Endothelial cell of umbilical vein (primary cell): ENCODE results near the gene MYL5. TPM values are rescaled to one million over a fixed set of nuclear protein-coding genes. Genes with fewer than 3 reads are reported as not detected.
A peak's percentile ranks its signal among the peaks of the same experiment; 100 is the strongest.

Experiments used
- BruUV-seq: library from RNA; stranded (reverse); fragments of 400-500 nt; replicated peaks from 2 replicates; lab custom pipeline; 2021; lab: Mats Ljungman, UMichigan
- CTCF ChIA-PET: fragments of 300-600, 350-600 bp; sonication (Branson Sonifier 250); formaldehyde crosslinking; loops from one replicate; lab custom pipeline; 2021; ENCODE audit warnings: antibody characterized with exemption, inconsistent platforms; lab: Charles Lee
- POLR2A ChIA-PET: fragments of 300-600, 350-600 bp; sonication (Branson Sonifier 250); formaldehyde crosslinking; loops from one replicate; lab custom pipeline; 2021; ENCODE audit warnings: antibody characterized with exemption, inconsistent platforms; lab: Charles Lee
- DNase-seq: peaks from one replicate; pipeline ENCODE4 v3.0.0-alpha.2; 2011; ENCODE audit warnings: low read depth, low spot score
- FAIRE-seq: peaks from 2 replicates; lab custom pipeline; 2011; peaks lifted over from hg19 to GRCh38; lab: Jason Lieb, UNC
- H2AFZ ChIP-seq: 2 replicates; pipeline ENCODE4 v1.6.0; 2012; ENCODE audit warnings: low read depth, low read length, control low read depth, inconsistent platforms
- H3K27ac ChIP-seq: 2 replicates; pipeline ENCODE4 v1.5.1; 2011; ENCODE audit warnings: low read depth, mild to moderate bottlenecking, control low read depth, low read length, moderate library complexity; ENCODE audit not compliant: insufficient read depth
- H3K27me3 ChIP-seq, 2 experiments: 2 replicates each; pipeline versions ENCODE4 v1.6.0 to v1.6.1; 2011; ENCODE audit warnings: low read length in 2 of 2, mixed read lengths in 1 of 2; ENCODE audit not compliant: control insufficient read depth in 2 of 2, insufficient read depth in 2 of 2
- H3K36me3 ChIP-seq, 2 experiments: 2 replicates in 1 of 2; 3 replicates in 1 of 2; pipeline ENCODE4 v1.5.1; 2011; ENCODE audit warnings: low read length in 2 of 2, mild to moderate bottlenecking in 1 of 2, moderate library complexity in 1 of 2; ENCODE audit not compliant: control insufficient read depth in 2 of 2, insufficient read depth in 2 of 2; ENCODE audit errors: extremely low read depth in 1 of 2
- H3K4me1 ChIP-seq: 3 replicates; pipeline ENCODE4 v1.5.1; 2011; ENCODE audit warnings: mild to moderate bottlenecking, low read length; ENCODE audit not compliant: control insufficient read depth, insufficient read depth; ENCODE audit errors: extremely low read depth
- H3K4me2 ChIP-seq: 2 replicates; pipeline ENCODE4 v1.6.1; 2011; ENCODE audit warnings: low read length, control low read depth, mixed read lengths; ENCODE audit not compliant: insufficient read depth
- H3K4me3 ChIP-seq, 3 experiments: fragments of 200-600 bp in 1 of 3; sonication (generic), shearing (Covaris generic) in 1 of 3; replicated peaks in 1 of 3; 2 replicates each; pipeline ENCODE4 v1.5.1; 2011 to 2016; ENCODE audit warnings: control low read depth in 3 of 3, low read length in 3 of 3, mild to moderate bottlenecking in 2 of 3, inconsistent platforms in 1 of 3, low read depth in 1 of 3, moderate library complexity in 1 of 3; ENCODE audit not compliant: insufficient read depth in 1 of 3
- H3K79me2 ChIP-seq: 2 replicates; pipeline ENCODE4 v1.6.0; 2012; ENCODE audit warnings: low read length, inconsistent platforms; ENCODE audit not compliant: control insufficient read depth, insufficient read depth
- H3K9ac ChIP-seq: replicated peaks from 2 replicates; pipeline ENCODE3; 2011; ENCODE audit warnings: low read length, control low read depth; ENCODE audit not compliant: insufficient read depth; ENCODE audit errors: extremely low read depth
- H3K9me1 ChIP-seq: replicated peaks from 3 replicates; pipeline ENCODE4 v1.6.0; 2011; ENCODE audit warnings: mild to moderate bottlenecking, low read length; ENCODE audit not compliant: control insufficient read depth, insufficient read depth; ENCODE audit errors: extremely low read depth
- H3K9me3 ChIP-seq: replicated peaks from 2 replicates; pipeline ENCODE4 v1.5.1; 2012; ENCODE audit warnings: low read length, inconsistent platforms; ENCODE audit not compliant: control insufficient read depth, insufficient read depth
- H4K20me1 ChIP-seq: replicated peaks from 2 replicates; pipeline ENCODE3; 2011; ENCODE audit warnings: mild to moderate bottlenecking, low read length; ENCODE audit not compliant: control insufficient read depth, insufficient read depth; ENCODE audit errors: extremely low read depth
- EZH2 ChIP-seq: IDR thresholded peaks from 2 replicates; pipeline ENCODE4 v1.6.1; 2012; ENCODE audit warnings: borderline replicate concordance, low read depth, mild to moderate bottlenecking, moderate library complexity, low read length, inconsistent platforms; ENCODE audit not compliant: severe bottlenecking
- FOS ChIP-seq: IDR thresholded peaks from 2 replicates; pipeline ENCODE4 v1.6.1; 2011; ENCODE audit warnings: mild to moderate bottlenecking, low read length, moderate library complexity, borderline replicate concordance; ENCODE audit not compliant: insufficient read depth
- GATA2 ChIP-seq: IDR thresholded peaks from 2 replicates; pipeline ENCODE4 v1.7.0; 2011; ENCODE audit warnings: low read depth, mild to moderate bottlenecking, moderate library complexity, mixed read lengths, low read length; ENCODE audit not compliant: insufficient read length, insufficient read depth
- JUN ChIP-seq: IDR thresholded peaks from 2 replicates; pipeline ENCODE4 v1.6.1; 2011; ENCODE audit warnings: borderline replicate concordance, low read depth; ENCODE audit not compliant: insufficient read length, insufficient read depth
- MYC ChIP-seq: IDR thresholded peaks from one replicate; pipeline ENCODE4 v1.6.1; 2011; ENCODE audit warnings: mild to moderate bottlenecking, low read depth, low read length
- POLR2A ChIP-seq: IDR thresholded peaks from 2 replicates; pipeline ENCODE4 v1.6.1; 2012; ENCODE audit warnings: low read depth, mild to moderate bottlenecking, control low read depth, low read length
- POLR2AphosphoS5 ChIP-seq: IDR thresholded peaks from 2 replicates; pipeline ENCODE4 v1.6.1; 2012; ENCODE audit warnings: low read depth, mild to moderate bottlenecking, control low read depth, low read length, moderate library complexity; ENCODE audit not compliant: insufficient read depth
- dilution Hi-C: fragments of 300-500 bp; cut with MboI; formaldehyde crosslinking; loops from one replicate; pipeline ENCODE4 v1.15.0; 2019; ENCODE audit warnings: low sequenced_read_pairs; ENCODE audit not compliant: extremely low pct_ligation_motif_present
- intact Hi-C: fragments of 100-400 bp; cut with micrococcal nuclease; formaldehyde crosslinking; loops from one replicate; pipeline ENCODE4 v1.10.0; 2022
- polyA plus RNA-seq, 4 experiments: library from polyadenylated mRNA; depleted of rRNA in 3 of 4; stranded (reverse) in 3 of 4; unstranded in 1 of 4; fragments of >200 nt; gene quantifications; 2 replicates each; pipeline versions ENCODE4 v1.2.1 to v1.2.3, GENCODE V29; 2011 to 2012; ENCODE audit warnings: missing spikeins in 1 of 4
- total RNA-seq: library from RNA; stranded (reverse); gene quantifications from 2 replicates; pipeline ENCODE4 v1.2.3, GENCODE V29; 2021
- TF ChIP-seq, protein P1 (sequence below): IDR thresholded peaks from 2 replicates; pipeline ENCODE4 v1.6.1; 2011; ENCODE audit not compliant: insufficient read depth, insufficient read length
- TF ChIP-seq, protein P2 (sequence below), 2 donors: IDR thresholded peaks; 1 replicate in 1 of 2; 2 replicates in 1 of 2; pipeline ENCODE4 v1.5.1; 2011; ENCODE audit warnings: low read length in 2 of 2, mild to moderate bottlenecking in 2 of 2, moderate library complexity in 2 of 2, control low read depth in 1 of 2, inconsistent platforms in 1 of 2, low read depth in 1 of 2; ENCODE audit not compliant: insufficient read depth in 1 of 2; ENCODE audit errors: extremely low read depth in 1 of 2

Gene MYL5
- total and polyA plus RNA-seq, 2 donors (not counting 3 experiments of a cell fraction or from before 2014, with no cell fraction given), result 12.3 to 13.4 TPM

DNA sequence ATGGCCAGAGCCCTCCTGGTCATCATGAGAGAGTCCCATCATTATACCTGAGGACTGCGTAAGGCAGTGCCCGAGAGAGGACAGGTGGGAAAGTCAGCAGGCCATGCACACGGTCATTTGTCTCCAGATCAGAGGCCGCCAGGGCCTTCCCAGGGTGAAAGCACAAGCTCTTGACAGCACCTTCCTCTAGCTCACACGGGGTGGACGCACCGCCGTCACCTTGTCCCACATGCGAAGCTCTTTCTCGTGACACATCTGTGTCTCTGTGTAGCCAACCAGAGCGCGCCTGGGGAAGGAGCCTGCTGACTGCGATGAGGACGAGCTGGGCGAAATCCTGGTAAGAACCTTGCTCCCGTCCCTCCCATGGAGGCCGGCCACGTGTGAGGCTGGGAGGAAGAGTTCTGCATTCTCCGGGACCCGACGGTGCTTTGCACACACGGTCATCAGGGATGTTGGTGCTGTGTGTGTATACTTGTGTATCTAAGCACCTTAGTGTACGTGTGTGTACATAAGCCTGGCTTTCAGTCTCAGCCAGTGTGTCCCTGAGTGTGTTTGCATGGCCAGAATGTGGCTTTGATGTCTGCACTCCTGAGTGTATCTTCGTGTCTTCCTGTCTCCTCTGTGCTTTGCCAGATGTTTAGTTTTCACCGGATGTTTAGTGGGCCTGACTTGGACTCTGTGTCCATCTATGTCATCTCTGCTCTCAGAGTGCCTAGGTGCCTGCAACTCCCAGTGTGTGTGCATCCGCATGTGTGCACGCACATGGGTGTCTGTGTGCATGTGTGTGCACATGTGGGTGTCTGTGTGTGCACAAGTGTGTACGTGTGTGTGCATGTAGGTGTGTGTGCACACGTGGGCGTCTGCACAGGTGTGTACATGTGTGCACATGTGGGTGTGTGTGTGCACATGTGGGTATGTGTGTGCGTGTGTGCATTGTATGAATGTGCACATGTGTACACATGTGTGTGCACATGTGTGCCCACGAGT is 15.4 kb upstream of the MYL5 start:
- Histone ChIP-seq H3K9me3 (no peaks in the 10 kb centered on the region), H3K27ac (no peak overlapping the region), H2AFZ (no peak overlapping the region), H4K20me1 (no peaks in the 10 kb centered on the region), H3K9ac (no peak overlapping the region), H3K4me1 (no peaks in the 10 kb centered on the region), H3K4me2 (no peak overlapping the region), H3K36me3 (no peaks in the 10 kb centered on the region), H3K4me3 (no peak overlapping the region), H3K79me2 (no peaks in the 10 kb centered on the region), H3K27me3 (peaks cover 0 to 2% of the 10 kb centered on the region in 2 experiments), H3K9me1 (no peaks in the 10 kb centered on the region)
- TF ChIP-seq FOS (no peak), POLR2A (no peak)
- TF ChIP-seq, protein P1, sequence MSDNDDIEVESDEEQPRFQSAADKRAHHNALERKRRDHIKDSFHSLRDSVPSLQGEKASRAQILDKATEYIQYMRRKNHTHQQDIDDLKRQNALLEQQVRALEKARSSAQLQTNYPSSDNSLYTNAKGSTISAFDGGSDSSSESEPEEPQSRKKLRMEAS, result peak; percentile 41
- dilution Hi-C loops (no loop called here), intact Hi-C loops (no loop called here)
- FAIRE-seq (no peak), DNase-seq (no peak)
- no TSS peak for BruUV-seq
- POLR2A ChIA-PET, result no interaction called here
- CTCF ChIA-PET, result no interaction called here

DNA sequence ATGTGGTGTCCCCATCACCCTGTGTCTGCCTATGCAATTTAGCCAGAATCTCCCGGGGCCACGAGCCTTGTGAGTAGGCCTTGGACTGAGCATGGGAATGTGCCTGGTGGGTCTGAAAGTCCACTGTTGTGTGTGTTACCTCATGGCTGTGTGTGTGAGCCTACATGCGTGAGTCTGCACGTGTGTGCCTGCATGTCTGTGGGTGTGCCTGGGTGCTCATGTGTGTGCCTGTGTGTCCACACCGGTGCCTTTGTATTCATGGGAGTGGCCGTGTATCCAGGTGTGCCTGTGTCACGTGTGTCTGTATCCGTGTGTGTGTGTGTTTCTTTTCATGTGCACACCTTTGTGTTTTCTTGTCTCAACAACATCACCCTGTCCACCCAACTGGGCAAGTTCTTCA is 14.5 kb upstream of the MYL5 start:
- CTCF ChIA-PET, result no interaction called here
- POLR2A ChIA-PET, result no interaction called here
- H3K4me3 ChIP-seq, result no peak overlapping the region
- H3K9ac ChIP-seq, result no peak overlapping the region
- H3K27ac ChIP-seq, result no peak overlapping the region
- no peaks in the 10 kb centered on the region for H3K79me2 ChIP-seq
- H3K9me3 ChIP-seq, result no peaks in the 10 kb centered on the region
- no peaks in the 10 kb centered on the region for H3K36me3 ChIP-seq
- no peak overlapping the region for H2AFZ ChIP-seq
- FAIRE-seq (no peak), DNase-seq (no peak)
- no peak overlapping the region for H3K4me2 ChIP-seq
- TF ChIP-seq, protein P2, sequence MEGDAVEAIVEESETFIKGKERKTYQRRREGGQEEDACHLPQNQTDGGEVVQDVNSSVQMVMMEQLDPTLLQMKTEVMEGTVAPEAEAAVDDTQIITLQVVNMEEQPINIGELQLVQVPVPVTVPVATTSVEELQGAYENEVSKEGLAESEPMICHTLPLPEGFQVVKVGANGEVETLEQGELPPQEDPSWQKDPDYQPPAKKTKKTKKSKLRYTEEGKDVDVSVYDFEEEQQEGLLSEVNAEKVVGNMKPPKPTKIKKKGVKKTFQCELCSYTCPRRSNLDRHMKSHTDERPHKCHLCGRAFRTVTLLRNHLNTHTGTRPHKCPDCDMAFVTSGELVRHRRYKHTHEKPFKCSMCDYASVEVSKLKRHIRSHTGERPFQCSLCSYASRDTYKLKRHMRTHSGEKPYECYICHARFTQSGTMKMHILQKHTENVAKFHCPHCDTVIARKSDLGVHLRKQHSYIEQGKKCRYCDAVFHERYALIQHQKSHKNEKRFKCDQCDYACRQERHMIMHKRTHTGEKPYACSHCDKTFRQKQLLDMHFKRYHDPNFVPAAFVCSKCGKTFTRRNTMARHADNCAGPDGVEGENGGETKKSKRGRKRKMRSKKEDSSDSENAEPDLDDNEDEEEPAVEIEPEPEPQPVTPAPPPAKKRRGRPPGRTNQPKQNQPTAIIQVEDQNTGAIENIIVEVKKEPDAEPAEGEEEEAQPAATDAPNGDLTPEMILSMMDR (IDR thresholded peaks at IDR 0.05; ENCODE audit: extremely low read depth in 1 of 2, insufficient read depth in 1 of 2, low read depth in 1 of 2, low read length in 2 of 2), result no peak
- TF ChIP-seq GATA2 (no peak), POLR2AphosphoS5 (no peak), FOS (no peak), EZH2 (no peak), JUN (no peak), MYC (no peak), POLR2A (no peak)
- TF ChIP-seq, protein P1, result no peak
- H3K9me1 ChIP-seq, result no peaks in the 10 kb centered on the region
- no peaks in the 10 kb centered on the region for H4K20me1 ChIP-seq
- intact Hi-C loops (no loop called here), dilution Hi-C loops (no loop called here)
- H3K4me1 ChIP-seq, result no peaks in the 10 kb centered on the region
- H3K27me3 ChIP-seq, result peaks cover 0 to 5% of the 10 kb centered on the region in 2 experiments
- BruUV-seq, result no TSS peak
